Keratinocyte (primary cell): ENCODE results near the gene TMPRSS6.
A peak's percentile ranks its signal among the peaks of the same experiment; 100 is the strongest.

Experiments used
- EZH2 ChIP-seq: IDR thresholded peaks from one replicate; pipeline ENCODE4 v1.6.1; 2012; ENCODE audit warnings: inconsistent platforms, mild to moderate bottlenecking, low read length, moderate library complexity
- TF ChIP-seq, protein P1 (sequence below), 3 experiments: IDR thresholded peaks in 1 of 3; conservative IDR thresholded peaks in 1 of 3; optimal IDR thresholded peaks in 1 of 3; 2 replicates in 2 of 3; 3 replicates in 1 of 3; pipeline versions ENCODE3 to v1.5.1; 2011; ENCODE audit warnings: low read length in 3 of 3, mild to moderate bottlenecking in 3 of 3, moderate library complexity in 2 of 3, control low read depth in 1 of 3, inconsistent platforms in 1 of 3; ENCODE audit not compliant: insufficient read depth in 2 of 3; ENCODE audit errors: extremely low read depth in 1 of 3

DNA sequence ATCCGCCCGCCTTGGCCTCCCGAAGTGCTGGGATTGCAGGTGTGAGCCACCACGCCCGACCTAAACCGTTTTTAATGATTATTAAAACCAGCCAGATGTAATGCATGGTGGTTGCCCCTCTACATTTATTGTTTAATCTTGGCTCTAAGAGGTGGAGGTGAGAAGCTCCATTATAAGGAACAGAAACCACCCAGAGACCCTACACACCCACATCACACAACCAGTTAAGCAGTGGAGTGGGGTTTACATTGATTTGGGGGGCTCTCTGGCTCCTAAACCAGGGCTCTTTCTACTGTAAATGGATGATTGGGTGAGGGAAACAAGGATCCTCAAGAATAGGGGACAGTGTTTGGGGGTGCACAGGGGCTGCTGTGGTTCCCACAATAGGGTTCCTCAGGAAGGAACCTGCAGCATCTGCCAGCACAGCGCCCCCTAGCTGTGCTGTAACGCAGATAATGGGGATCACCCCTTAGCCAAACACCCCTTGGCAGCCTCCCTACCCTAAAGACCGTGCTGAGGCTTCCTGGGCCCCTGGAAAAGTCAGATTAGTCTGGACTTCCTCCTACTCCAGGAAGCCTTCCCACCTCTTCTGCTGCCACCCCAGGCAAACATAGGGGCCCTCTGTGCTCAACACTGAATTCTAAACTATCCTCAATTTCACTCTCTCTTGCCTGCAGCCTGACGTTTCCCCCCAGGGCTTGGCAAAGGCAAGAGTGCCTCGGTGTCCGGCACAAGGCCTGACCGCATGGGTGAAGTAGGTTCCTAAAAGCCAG is 87.6 kb downstream of the TMPRSS6 start:
- TF ChIP-seq, protein P1, sequence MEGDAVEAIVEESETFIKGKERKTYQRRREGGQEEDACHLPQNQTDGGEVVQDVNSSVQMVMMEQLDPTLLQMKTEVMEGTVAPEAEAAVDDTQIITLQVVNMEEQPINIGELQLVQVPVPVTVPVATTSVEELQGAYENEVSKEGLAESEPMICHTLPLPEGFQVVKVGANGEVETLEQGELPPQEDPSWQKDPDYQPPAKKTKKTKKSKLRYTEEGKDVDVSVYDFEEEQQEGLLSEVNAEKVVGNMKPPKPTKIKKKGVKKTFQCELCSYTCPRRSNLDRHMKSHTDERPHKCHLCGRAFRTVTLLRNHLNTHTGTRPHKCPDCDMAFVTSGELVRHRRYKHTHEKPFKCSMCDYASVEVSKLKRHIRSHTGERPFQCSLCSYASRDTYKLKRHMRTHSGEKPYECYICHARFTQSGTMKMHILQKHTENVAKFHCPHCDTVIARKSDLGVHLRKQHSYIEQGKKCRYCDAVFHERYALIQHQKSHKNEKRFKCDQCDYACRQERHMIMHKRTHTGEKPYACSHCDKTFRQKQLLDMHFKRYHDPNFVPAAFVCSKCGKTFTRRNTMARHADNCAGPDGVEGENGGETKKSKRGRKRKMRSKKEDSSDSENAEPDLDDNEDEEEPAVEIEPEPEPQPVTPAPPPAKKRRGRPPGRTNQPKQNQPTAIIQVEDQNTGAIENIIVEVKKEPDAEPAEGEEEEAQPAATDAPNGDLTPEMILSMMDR (optimal IDR thresholded peaks at IDR 0.05 in 1 of 3, IDR thresholded peaks at IDR 0.05 in 1 of 3, conservative IDR thresholded peaks at IDR 0.05 in 1 of 3; ENCODE audit: extremely low read depth in 1 of 3, insufficient read depth in 2 of 3, low read length in 3 of 3), result peak; percentile 85 to 92 (median 87)
- TF ChIP-seq EZH2, result no peak
